ENCODE measurements around the gene CACYBP.

- TF ChIP-seq CTCF (IDR thresholded peaks at IDR 0.05) = no peak
- no peak for TF ChIP-seq POLR2A (IDR thresholded peaks at IDR 0.05)
- no peak for TF ChIP-seq POLR2AphosphoS5 (IDR thresholded peaks at IDR 0.05)
These were observed 34.2 kb downstream of the CACYBP start for GRCh38 chr1:175033953-175034352.

Data from stomach (tissue), 4 donors.